Liver (tissue), 3 donors: ENCODE measurements around the gene TMEM86B.

Experiments used
- JUND ChIP-seq, 2 donors: IDR thresholded peaks; 2 replicates each; pipeline ENCODE4 v1.6.1; 2016; ENCODE audit warnings: antibody characterized with exemption in 2 of 2
- SP1 ChIP-seq: IDR thresholded peaks from 2 replicates; pipeline ENCODE4 v1.6.1; 2018; ENCODE audit warnings: antibody characterized with exemption, mild to moderate bottlenecking
- YY1 ChIP-seq: IDR thresholded peaks from 2 replicates; pipeline ENCODE4 v1.6.1; 2016; ENCODE audit warnings: antibody characterized with exemption, mild to moderate bottlenecking
- TF ChIP-seq, protein P1 (sequence below): IDR thresholded peaks from 2 replicates; pipeline ENCODE4 v1.6.1; 2016; ENCODE audit warnings: antibody characterized with exemption
- TF ChIP-seq, protein P2 (sequence below): fragments of 150-350 bp; IDR thresholded peaks from 2 replicates; pipeline ENCODE4 v1.5.1; 2017; ENCODE audit warnings: improper control_type of control experiment, low read depth, low read length; ENCODE audit not compliant: missing input control
- TF ChIP-seq, protein P3 (sequence below): IDR thresholded peaks from 2 replicates; pipeline ENCODE4 v1.6.1; 2016; ENCODE audit warnings: antibody characterized with exemption, mild to moderate bottlenecking
- donor health status: healthy.
- donor health status: healthy.

DNA sequence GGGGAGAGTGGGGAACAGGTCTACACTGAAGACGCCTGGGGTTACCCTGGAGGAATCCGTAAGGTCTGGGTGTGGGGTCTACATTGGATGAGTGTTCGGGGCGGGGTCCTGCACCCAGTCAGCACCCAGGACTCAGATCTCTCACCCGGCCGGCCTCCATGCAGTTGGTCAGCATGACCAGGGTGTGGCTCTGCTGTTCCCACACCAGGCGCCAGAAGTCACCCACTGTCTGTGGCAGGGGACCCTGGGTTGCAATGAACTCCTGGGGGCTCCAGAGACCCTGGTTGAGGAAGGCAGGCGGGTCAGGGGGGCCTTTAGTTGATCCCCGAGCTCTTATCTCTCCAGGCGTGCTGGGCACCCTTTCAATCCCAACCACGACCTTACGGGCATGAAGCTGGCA is 42.5 kb downstream of the TMEM86B start:
- TF ChIP-seq, protein P1, sequence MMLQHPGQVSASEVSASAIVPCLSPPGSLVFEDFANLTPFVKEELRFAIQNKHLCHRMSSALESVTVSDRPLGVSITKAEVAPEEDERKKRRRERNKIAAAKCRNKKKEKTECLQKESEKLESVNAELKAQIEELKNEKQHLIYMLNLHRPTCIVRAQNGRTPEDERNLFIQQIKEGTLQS = no peak
- TF ChIP-seq, protein P2, sequence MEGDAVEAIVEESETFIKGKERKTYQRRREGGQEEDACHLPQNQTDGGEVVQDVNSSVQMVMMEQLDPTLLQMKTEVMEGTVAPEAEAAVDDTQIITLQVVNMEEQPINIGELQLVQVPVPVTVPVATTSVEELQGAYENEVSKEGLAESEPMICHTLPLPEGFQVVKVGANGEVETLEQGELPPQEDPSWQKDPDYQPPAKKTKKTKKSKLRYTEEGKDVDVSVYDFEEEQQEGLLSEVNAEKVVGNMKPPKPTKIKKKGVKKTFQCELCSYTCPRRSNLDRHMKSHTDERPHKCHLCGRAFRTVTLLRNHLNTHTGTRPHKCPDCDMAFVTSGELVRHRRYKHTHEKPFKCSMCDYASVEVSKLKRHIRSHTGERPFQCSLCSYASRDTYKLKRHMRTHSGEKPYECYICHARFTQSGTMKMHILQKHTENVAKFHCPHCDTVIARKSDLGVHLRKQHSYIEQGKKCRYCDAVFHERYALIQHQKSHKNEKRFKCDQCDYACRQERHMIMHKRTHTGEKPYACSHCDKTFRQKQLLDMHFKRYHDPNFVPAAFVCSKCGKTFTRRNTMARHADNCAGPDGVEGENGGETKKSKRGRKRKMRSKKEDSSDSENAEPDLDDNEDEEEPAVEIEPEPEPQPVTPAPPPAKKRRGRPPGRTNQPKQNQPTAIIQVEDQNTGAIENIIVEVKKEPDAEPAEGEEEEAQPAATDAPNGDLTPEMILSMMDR = no peak
- TF ChIP-seq, protein P3, sequence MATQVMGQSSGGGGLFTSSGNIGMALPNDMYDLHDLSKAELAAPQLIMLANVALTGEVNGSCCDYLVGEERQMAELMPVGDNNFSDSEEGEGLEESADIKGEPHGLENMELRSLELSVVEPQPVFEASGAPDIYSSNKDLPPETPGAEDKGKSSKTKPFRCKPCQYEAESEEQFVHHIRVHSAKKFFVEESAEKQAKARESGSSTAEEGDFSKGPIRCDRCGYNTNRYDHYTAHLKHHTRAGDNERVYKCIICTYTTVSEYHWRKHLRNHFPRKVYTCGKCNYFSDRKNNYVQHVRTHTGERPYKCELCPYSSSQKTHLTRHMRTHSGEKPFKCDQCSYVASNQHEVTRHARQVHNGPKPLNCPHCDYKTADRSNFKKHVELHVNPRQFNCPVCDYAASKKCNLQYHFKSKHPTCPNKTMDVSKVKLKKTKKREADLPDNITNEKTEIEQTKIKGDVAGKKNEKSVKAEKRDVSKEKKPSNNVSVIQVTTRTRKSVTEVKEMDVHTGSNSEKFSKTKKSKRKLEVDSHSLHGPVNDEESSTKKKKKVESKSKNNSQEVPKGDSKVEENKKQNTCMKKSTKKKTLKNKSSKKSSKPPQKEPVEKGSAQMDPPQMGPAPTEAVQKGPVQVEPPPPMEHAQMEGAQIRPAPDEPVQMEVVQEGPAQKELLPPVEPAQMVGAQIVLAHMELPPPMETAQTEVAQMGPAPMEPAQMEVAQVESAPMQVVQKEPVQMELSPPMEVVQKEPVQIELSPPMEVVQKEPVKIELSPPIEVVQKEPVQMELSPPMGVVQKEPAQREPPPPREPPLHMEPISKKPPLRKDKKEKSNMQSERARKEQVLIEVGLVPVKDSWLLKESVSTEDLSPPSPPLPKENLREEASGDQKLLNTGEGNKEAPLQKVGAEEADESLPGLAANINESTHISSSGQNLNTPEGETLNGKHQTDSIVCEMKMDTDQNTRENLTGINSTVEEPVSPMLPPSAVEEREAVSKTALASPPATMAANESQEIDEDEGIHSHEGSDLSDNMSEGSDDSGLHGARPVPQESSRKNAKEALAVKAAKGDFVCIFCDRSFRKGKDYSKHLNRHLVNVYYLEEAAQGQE = no peak
- TF ChIP-seq SP1 (no peak), YY1 (no peak), JUND (IDR thresholded peaks at IDR 0.05) (no peak)
